Spinal cord (tissue), 10 donors: ENCODE results near the gene LRRN2. TPM values are rescaled to one million over a fixed set of nuclear protein-coding genes. Genes with fewer than 3 reads are reported as not detected.

Source experiments
- DNase-seq, 6 donors: peaks; one replicate each; pipeline versions ENCODE4 v3.0.0 to v3.0.0-alpha.2; 2013 to 2015; ENCODE audit warnings: low spot score in 6 of 6, low read depth in 4 of 6
- H3K27ac ChIP-seq: one replicate; pipeline ENCODE4 v1.5.1; 2013; ENCODE audit warnings: low read depth, low read length, control low read depth
- H3K27me3 ChIP-seq: one replicate; pipeline ENCODE4 v1.6.1; 2013; ENCODE audit warnings: low read length; ENCODE audit not compliant: control insufficient read depth, insufficient read depth
- H3K36me3 ChIP-seq: one replicate; pipeline ENCODE4 v1.6.1; 2013; ENCODE audit warnings: low read length; ENCODE audit not compliant: control insufficient read depth, insufficient read depth
- H3K4me1 ChIP-seq: one replicate; pipeline ENCODE4 v1.6.1; 2013; ENCODE audit warnings: low read length; ENCODE audit not compliant: control insufficient read depth, insufficient read depth
- H3K4me3 ChIP-seq: one replicate; pipeline ENCODE4 v1.5.1; 2013; ENCODE audit warnings: low read depth, low read length, control low read depth
- H3K9me3 ChIP-seq: one replicate; pipeline ENCODE4 v1.6.1; 2013; ENCODE audit warnings: low read length; ENCODE audit not compliant: control insufficient read depth, insufficient read depth
- WGBS: methylation state at CpG from one replicate; pipeline ENCODE4 v1.1.5; 2013; ENCODE audit warnings: missing lambda C conversion rate; ENCODE audit not compliant: insufficient coverage; 5-methylcytosine and 5-hydroxymethylcytosine counted together
- polyA plus RNA-seq, 2 donors: library from polyadenylated mRNA; unstranded; fragments of 120-200 nt; gene quantifications; one replicate each; pipeline ENCODE4 v1.2.1, GENCODE V29; 2013; ENCODE audit not compliant: insufficient read length in 2 of 2
- total RNA-seq, 2 donors: library from RNA; depleted of rRNA in 1 of 2; stranded (reverse); fragments of 120-200 nt in 1 of 2; fragments of >200 nt in 1 of 2; gene quantifications; one replicate each; pipeline versions ENCODE4 v1.2.3 to v1.2.4, GENCODE V29; 2013 to 2014
- donor health status: healthy.

The LRRN2 gene
- total and polyA plus RNA-seq, 4 donors: 10.3 to 53.1 (median 30.9) TPM

DNA sequence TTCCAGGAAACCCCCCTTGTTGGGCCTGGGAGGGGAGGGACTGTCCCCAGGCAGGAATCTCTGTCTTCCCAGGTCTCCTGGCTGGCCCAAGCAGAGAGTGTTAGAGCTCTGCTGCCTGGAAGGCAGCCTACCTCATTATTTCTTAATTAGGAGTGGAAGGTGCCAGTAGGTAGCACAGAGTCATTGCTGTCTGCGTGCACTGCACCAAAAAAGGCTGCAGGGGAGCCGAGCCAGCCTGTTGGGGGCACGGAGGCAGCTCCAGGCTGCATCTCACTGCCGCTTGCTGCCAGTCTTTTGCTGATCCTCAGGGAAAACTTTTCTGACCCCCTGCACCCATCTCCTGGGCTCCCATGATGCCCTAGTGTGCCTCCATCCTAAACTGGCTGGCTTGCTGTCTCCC lies 58.1 kb downstream of the LRRN2 start:
- no peak for DNase-seq
- H3K27ac ChIP-seq: no peak overlapping the region
- no peak overlapping the region for H3K4me3 ChIP-seq
- peaks cover 13% of the 10 kb centered on the region for H3K36me3 ChIP-seq
- WGBS: 73% methylated on average over 4 of the region's 4 CpGs
- no peaks in the 10 kb centered on the region for H3K27me3 ChIP-seq
- H3K4me1 ChIP-seq: peaks cover 53% of the 10 kb centered on the region
- no peaks in the 10 kb centered on the region for H3K9me3 ChIP-seq

DNA sequence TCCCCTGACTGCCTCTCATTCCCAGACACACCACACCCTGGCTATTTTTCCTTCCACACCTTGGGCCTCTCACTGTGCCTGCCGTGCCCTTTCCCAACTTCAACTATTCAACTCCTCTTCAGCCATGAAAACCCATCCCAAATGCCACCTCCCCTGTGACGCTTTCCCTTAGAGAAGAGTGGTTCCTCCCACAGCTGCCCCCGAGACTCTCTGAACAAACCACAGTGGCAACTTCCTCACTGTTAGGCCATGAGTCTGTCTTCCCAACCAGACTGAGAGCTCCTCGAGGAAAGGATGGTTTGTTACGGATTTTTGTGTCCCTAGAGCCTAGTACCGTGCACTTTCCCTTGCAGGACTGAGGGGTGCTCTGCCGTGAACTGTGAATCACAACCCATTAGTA lies 59.2 kb downstream of the LRRN2 start:
- Histone ChIP-seq H3K36me3 (peaks cover 13% of the 10 kb centered on the region), H3K27me3 (no peaks in the 10 kb centered on the region), H3K4me3 (no peak overlapping the region), H3K4me1 (peaks cover 61% of the 10 kb centered on the region), H3K9me3 (no peaks in the 10 kb centered on the region), H3K27ac (no peak overlapping the region)
- WGBS: 69% methylated on average over 5 of the region's 7 CpGs
- DNase-seq: no peak

DNA sequence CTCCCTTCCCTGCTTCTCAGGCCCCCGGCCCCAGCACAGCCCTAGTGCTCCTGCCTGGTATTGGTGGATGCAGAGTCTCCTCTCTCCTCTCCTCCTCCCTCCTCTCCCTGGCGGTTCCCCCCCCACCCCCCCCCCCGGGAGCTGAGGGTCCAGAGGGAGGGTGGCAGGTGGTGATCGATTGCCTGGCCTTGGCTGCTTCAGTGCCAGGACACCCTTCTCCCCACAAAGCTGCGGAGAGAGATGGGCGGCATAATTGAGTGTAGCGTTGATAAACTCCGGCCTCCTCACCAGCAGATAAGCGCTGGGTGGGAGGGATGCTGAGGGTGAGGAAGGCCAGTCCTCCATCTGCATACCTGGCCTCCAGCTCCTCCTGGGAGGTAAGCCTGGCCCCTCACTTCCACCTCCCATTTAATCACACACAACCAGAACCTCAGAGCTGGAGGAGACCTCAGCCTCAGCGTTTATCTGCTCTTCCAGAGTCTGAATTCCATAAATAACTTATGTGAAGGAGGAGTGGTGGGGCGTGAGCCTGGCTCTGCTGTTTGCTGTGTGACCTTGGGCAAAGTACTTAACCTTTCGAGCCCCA lies 60.8 kb downstream of the LRRN2 start:
- 74% methylated on average over 2 of the region's 12 CpGs for WGBS
- H3K4me3 ChIP-seq: no peak overlapping the region
- peak in 1 of 6 donors; percentile 42 for DNase-seq
- peaks cover 21% of the 10 kb centered on the region for H3K36me3 ChIP-seq
- no peaks in the 10 kb centered on the region for H3K27me3 ChIP-seq
- no peaks in the 10 kb centered on the region for H3K9me3 ChIP-seq
- peaks cover 56% of the 10 kb centered on the region for H3K4me1 ChIP-seq
- no peak overlapping the region for H3K27ac ChIP-seq

DNA sequence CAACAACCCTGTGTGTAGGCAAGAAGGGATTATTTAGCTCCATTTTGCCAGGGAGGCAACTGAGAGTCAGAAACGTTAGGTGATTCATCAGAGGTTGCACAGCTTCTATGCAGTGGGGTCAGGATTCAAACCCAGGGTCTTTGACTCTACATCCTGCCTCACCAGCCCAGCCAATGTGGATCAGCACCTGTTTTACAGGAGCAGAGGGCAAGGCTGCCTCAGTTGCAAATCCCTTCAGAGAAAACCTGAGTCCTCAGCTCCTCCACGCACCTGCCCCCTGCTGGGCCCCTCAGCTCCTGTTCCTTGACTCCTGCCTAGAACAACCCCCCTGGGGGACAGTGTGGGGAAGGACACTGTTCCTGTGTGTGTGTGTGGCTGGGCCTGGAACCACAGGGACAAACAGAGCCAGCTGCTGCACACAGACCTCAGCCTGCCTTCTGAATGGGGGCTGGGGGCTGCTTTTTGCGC lies 61.6 kb downstream of the LRRN2 start:
- Histone ChIP-seq H3K9me3 (no peaks in the 10 kb centered on the region), H3K36me3 (peaks cover 29% of the 10 kb centered on the region), H3K27ac (no peak overlapping the region), H3K4me1 (peaks cover 59% of the 10 kb centered on the region), H3K27me3 (no peaks in the 10 kb centered on the region), H3K4me3 (no peak overlapping the region)
- DNase-seq: peak in 2 of 6 donors; percentile 32 to 56
- WGBS: 36% methylated on average over 2 of the region's 3 CpGs

DNA sequence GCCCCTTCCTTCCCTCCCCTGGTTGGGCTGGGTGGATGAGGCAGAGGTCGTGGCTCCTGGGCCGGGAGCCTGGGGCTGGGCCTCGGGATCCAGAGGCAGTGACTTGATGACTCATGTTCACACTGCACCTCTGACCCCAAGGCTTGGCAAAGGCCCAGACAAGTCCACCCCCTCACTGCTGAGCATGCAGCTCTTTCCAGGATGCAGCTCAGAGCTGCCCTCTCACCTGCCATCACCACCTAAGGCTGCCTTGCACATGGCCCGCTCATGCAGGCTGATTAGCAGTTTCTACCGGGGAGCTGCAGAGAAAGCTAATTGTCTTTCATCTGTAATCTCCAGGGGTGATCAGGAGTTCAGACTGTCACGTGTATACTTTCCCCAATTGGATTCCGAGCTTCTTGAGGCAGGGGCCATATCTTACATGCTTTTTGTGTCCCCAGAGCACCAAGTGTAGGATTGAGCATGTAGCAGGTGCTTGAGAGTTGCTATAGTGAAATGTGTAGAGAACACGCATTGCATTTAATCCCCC lies 62.1 kb downstream of the LRRN2 start:
- no peaks in the 10 kb centered on the region for H3K9me3 ChIP-seq
- 44% methylated on average over 3 of the region's 8 CpGs for WGBS
- no peaks in the 10 kb centered on the region for H3K27me3 ChIP-seq
- no peak overlapping the region for H3K4me3 ChIP-seq
- peak in 2 of 6 donors; percentile 17 to 86 for DNase-seq
- H3K36me3 ChIP-seq: peaks cover 31% of the 10 kb centered on the region
- peaks cover 64% of the 10 kb centered on the region for H3K4me1 ChIP-seq
- H3K27ac ChIP-seq: no peak overlapping the region

DNA sequence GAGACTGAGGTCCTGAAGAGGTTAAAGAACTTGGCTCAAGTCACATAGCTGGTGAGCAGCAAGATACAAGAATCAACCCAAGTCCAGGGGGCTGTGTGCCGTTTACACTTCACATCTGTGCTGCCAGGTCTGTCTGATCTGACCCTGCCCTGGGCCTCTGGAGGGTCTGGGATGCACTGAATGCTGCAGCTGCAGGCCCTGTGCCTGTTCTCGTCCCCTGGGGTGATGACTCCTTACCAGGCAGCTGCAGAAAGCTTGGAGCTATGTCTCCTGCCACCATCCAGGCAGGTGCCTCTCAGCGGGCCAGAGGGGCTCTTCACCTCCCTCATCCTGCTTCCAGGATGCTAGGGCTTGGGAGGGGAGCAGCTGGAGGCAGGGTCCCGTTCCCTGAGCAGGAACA lies 63.5 kb downstream of the LRRN2 start:
- H3K9me3 ChIP-seq: no peaks in the 10 kb centered on the region
- 46% methylated on average over 2 of the region's 4 CpGs for WGBS
- no peak for DNase-seq
- H3K4me1 ChIP-seq: peaks cover 66% of the 10 kb centered on the region
- no peaks in the 10 kb centered on the region for H3K27me3 ChIP-seq
- H3K4me3 ChIP-seq: no peak overlapping the region
- H3K27ac ChIP-seq: no peak overlapping the region
- H3K36me3 ChIP-seq: peaks cover 37% of the 10 kb centered on the region

DNA sequence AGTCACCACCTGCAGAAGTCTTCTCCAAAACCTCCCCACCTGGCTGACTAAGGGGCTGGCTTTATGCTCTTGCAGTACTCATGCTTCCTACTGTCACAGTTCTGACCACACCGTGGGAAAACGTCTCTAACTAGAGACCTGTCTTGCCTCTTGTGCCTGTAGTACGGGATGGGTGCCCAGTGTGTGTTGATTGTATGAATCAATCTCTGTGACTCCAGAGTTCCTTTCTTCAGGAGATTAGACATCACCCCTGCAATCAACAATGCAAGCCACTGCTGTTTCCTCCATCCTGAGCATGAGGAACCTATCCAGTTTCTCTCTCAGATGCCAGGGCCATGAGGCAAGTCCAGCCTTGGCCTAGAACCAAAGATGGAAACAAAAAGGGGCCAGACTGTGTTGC lies 64.1 kb downstream of the LRRN2 start:
- no peak for DNase-seq
- Histone ChIP-seq H3K27ac (no peak overlapping the region), H3K27me3 (no peaks in the 10 kb centered on the region), H3K4me3 (no peak overlapping the region), H3K36me3 (peaks cover 37% of the 10 kb centered on the region), H3K9me3 (no peaks in the 10 kb centered on the region), H3K4me1 (peaks cover 71% of the 10 kb centered on the region)
- WGBS: no CpG with 5 or more reads among the region's 3 CpGs

DNA sequence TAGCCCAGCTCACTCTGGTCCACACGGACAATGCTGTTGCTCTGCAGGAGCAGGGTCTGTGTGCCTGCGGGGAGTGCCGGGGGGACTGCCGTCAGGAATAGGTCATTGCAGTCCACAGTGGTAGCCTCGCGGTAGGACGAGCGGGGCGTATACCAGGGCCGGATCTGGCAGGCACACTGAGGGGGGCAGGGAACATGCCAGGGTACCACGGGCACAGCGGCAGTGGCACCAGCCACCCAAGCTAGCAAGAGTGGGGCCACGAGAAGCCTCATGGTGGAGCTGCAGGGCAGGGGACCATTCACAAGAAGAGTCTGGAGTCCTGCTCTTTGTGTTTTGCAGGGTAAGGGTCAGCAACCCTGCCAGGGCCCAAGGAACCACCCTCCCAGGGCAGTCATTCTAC lies 65.8 kb downstream of the LRRN2 start:
- WGBS: 87% methylated on average over 13 of the region's 13 CpGs
- Histone ChIP-seq H3K4me1 (peaks cover 75% of the 10 kb centered on the region), H3K27ac (no peak overlapping the region), H3K27me3 (no peaks in the 10 kb centered on the region), H3K36me3 (peaks cover 49% of the 10 kb centered on the region), H3K4me3 (no peak overlapping the region), H3K9me3 (no peaks in the 10 kb centered on the region)
- DNase-seq: no peak

DNA sequence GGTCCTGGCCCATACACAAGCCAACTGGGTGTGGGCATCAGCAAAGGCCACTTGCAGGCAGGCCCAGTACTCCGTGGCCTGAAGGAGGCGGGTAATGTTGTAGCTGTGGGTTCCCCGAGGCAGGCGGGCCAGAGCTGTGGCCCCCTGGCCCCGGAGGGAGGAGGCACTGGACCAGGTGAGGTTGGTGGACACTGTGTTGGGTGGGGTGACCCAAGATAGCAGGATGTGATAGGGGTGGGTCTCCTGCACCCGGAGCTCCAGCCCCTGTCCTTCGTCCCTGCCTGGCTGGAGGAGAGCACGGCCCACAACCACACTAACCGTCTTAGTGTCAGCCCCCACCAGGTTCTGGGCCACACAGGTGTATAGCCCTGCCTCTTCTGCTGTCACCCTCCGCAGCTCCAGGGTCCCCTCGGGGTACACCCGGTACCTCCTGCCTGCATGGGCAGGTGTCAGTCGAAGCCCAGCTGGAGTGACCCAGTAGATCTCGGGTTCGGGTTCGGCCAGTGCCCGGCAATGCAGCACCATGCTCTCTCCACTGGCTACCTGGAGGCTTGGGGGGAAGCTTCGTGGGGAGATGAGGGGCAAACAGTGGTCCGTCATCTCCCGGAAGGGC lies 67.3 kb downstream of the LRRN2 start:
- Histone ChIP-seq H3K4me1 (peaks cover 62% of the 10 kb centered on the region), H3K36me3 (peaks cover 49% of the 10 kb centered on the region), H3K27me3 (no peaks in the 10 kb centered on the region), H3K27ac (peak overlapping the region; percentile 40), H3K4me3 (no peak overlapping the region), H3K9me3 (no peaks in the 10 kb centered on the region)
- WGBS: 85% methylated on average over 15 of the region's 20 CpGs
- no peak for DNase-seq
